MM.1S (cell line): Measurements from ENCODE around the gene PTPRD.

ENCODE experiments used
- CTCF ChIP-seq: fragments of 300-600 bp; sonication (generic); IDR thresholded peaks from 2 replicates; pipeline ENCODE4 v1.5.1; 2016; ENCODE audit warnings: antibody characterized with exemption, low read length, mixed read lengths
- EZH2 ChIP-seq: fragments of 300-600 bp; sonication (generic); optimal IDR thresholded peaks from 2 replicates; pipeline ENCODE3; 2017; ENCODE audit warnings: low read depth, mild to moderate bottlenecking, antibody characterized with exemption, low read length, mixed read lengths
- EZH2phosphoT487 ChIP-seq: fragments of 300-600 bp; sonication (generic); IDR thresholded peaks from 2 replicates; pipeline ENCODE4 v1.6.1; 2018; ENCODE audit warnings: antibody characterized with exemption, low read length

DNA sequence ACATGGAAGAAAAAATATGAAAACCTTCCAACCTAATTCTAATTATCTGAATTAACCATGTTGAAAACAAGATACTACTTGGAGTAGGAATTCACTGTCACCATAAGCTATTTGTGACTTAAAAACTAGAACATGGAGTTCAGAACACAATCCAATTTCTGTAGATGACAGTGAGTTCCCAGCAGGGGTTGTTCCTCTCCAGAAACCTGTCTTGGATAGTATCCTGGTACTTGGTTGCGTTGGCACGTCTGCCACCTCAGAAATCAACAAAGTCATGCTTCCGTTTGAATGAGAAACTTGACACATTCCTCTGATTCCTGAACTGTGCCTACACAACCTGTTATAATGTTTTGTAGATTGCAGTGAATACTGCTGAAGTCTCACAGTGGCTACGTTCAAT is 2023.3 kb downstream of the PTPRD start:
- no peak for TF ChIP-seq EZH2
- no peak for TF ChIP-seq CTCF
- TF ChIP-seq EZH2phosphoT487 = no peak
